Spinal cord (tissue), 4 donors: ENCODE measurements around the gene IBSP. TPM values are rescaled to one million over a fixed set of nuclear protein-coding genes. Genes with fewer than 3 reads are reported as not detected.

ENCODE experiments used
- polyA plus RNA-seq, 2 donors: library from polyadenylated mRNA; unstranded; fragments of 120-200 nt; gene quantifications; one replicate each; pipeline ENCODE4 v1.2.1, GENCODE V29; 2013; ENCODE audit not compliant: insufficient read length in 2 of 2
- total RNA-seq, 2 donors: library from RNA; depleted of rRNA in 1 of 2; stranded (reverse); fragments of 120-200 nt in 1 of 2; fragments of >200 nt in 1 of 2; gene quantifications; one replicate each; pipeline versions ENCODE4 v1.2.3 to v1.2.4, GENCODE V29; 2013 to 2014

Gene IBSP
- total and polyA plus RNA-seq, 4 donors, result 0.16 to 2.6 (median 1.2) TPM; not detected in 1

Other genes with a start within 250 kb of the IBSP start
- gene DSPP, start 191.0 kb upstream of the IBSP start, total RNA-seq, result under 1 TPM in 1 of 2 donors, not detected in 1; 0.06 TPM
- gene DSPP, start 191.0 kb upstream of the IBSP start, polyA plus RNA-seq, result under 1 TPM; 0.05 to 0.06 TPM
- gene DMP1, start 149.3 kb upstream of the IBSP start, total RNA-seq, result 1 to 10 TPM in 1 of 2 donors, under 1 TPM in 1; 0.39 to 4.3 TPM
- gene DMP1, start 149.3 kb upstream of the IBSP start, polyA plus RNA-seq, result under 1 TPM; 0.12 to 0.16 TPM
- gene MEPE, start 33.4 kb downstream of the IBSP start, total RNA-seq, result 1 to 10 TPM in 1 of 2 donors, under 1 TPM in 1; 0.06 to 1.4 TPM
- under 1 TPM in 1 of 2 donors, not detected in 1; 0.21 TPM for gene MEPE, start 33.4 kb downstream of the IBSP start, polyA plus RNA-seq
- 100 to 1,000 TPM; 532 to 589 TPM for gene SPP1, start 176.2 kb downstream of the IBSP start, total RNA-seq
- 100 to 1,000 TPM; 327 to 374 TPM for gene SPP1, start 176.2 kb downstream of the IBSP start, polyA plus RNA-seq
- 10 to 100 TPM; 49.4 to 70.4 TPM for gene PKD2, start 208.1 kb downstream of the IBSP start, total RNA-seq
- gene PKD2, start 208.1 kb downstream of the IBSP start, polyA plus RNA-seq, result 10 to 100 TPM; 24.4 to 30.9 TPM